Adrenal gland (tissue), 5 donors: ENCODE data around the gene PPP1R12B.
"Not testable (repeated sequence)": the region's sequence is repeated elsewhere in the genome, so short reads cannot be mapped to it uniquely, and the experiment has no call there.

Experiments
- CTCF ChIP-seq, 6 experiments: fragments of 450-650 bp in 4 of 6; fragments of 200-600 bp in 2 of 6; sonication (generic) in 1 of 6; IDR thresholded peaks; 1 replicate in 5 of 6; 2 replicates in 1 of 6; pipeline versions ENCODE4 v1.5.1 to v1.8.0; 2016 to 2021; ENCODE audit warnings: antibody characterized with exemption in 6 of 6, mild to moderate bottlenecking in 2 of 6, moderate library complexity in 1 of 6
- POLR2A ChIP-seq, 2 donors: fragments of 450-650 bp; IDR thresholded peaks; one replicate each; pipeline ENCODE4 v1.6.1; 2017; ENCODE audit warnings: antibody characterized with exemption in 2 of 2, mild to moderate bottlenecking in 2 of 2, moderate library complexity in 1 of 2
- donor health status: DM: no; HTN: no; CAD: no.

GRCh38 chr1:202508863-202509262 lies 160.4 kb downstream of the PPP1R12B start:
- not testable (repeated sequence) for TF ChIP-seq CTCF, POLR2A (IDR thresholded peaks at IDR 0.05)
